Measurements from ENCODE around the gene FAM163A. TPM values are rescaled to one million over a fixed set of nuclear protein-coding genes. Genes with fewer than 3 reads are reported as not detected.

The FAM163A gene
- total RNA-seq, 1 experiment from 2014 or later: not detected

- H3K9me3 Mint-ChIP-seq (ENCODE audit: unreplicated experiment): no peaks in the 10 kb centered on the region
- POLR2A ChIA-PET: interaction anchor here (1.3 kb wide), 1 partner anchor 9 kb away, joined by 3 read pairs; no protein-coding TSS in a partner anchor
Measured at GRCh38 chr1:179806333-179806732, 63.2 kb downstream of the FAM163A start.

GRCh38 chr1:179807291-179807690, 64.2 kb downstream of the FAM163A start:
- Mint-ChIP-seq H3K4me1 (ENCODE audit: insufficient read depth, unreplicated experiment) (peaks cover 9% of the 10 kb centered on the region), H3K9me3 (ENCODE audit: unreplicated experiment) (no peaks in the 10 kb centered on the region), H3K4me3 (ENCODE audit: unreplicated experiment) (no peak overlapping the region), H3K27ac (ENCODE audit: low read depth, unreplicated experiment) (no peak overlapping the region), H3K36me3 (ENCODE audit: insufficient read depth, unreplicated experiment) (peaks cover 5% of the 10 kb centered on the region), H3K27me3 (ENCODE audit: insufficient read depth, unreplicated experiment) (peaks cover 37% of the 10 kb centered on the region)
- no TSS peak for BruUV-seq (replicated peaks)
- intact Hi-C loops (cut with micrococcal nuclease): no loop called here
- ChIA-PET POLR2A (interaction anchor here (1.0 kb wide), 1 partner anchor 98 kb away, joined by 3 read pairs; no protein-coding TSS in a partner anchor), CTCF (interaction anchor here (0.7 to 20.7 kb wide), 7 partner anchors 7 to 383 kb away, joined by 3 to 2115 read pairs (median 59); partner anchors contain the start of gene FAM163A)
- no peak for DNase-seq (ENCODE audit: unreplicated experiment)
- TF ChIP-seq CTCF (IDR thresholded peaks at IDR 0.05; ENCODE audit: unreplicated experiment): no peak

More at GRCh38 chr1:179806333-179806732, 63.2 kb downstream of the FAM163A start:
- CTCF ChIA-PET: interaction anchor here (0.6 to 20.7 kb wide), 4 partner anchors 8 to 493 kb away, joined by 3 to 2115 read pairs (median 18); partner anchors contain the start of gene FAM163A
- no peak overlapping the region for H3K27ac Mint-ChIP-seq (ENCODE audit: low read depth, unreplicated experiment)
- DNase-seq (ENCODE audit: unreplicated experiment): no peak
- no peak overlapping the region for H3K4me3 Mint-ChIP-seq (ENCODE audit: unreplicated experiment)
- peaks cover 9% of the 10 kb centered on the region for H3K4me1 Mint-ChIP-seq (ENCODE audit: insufficient read depth, unreplicated experiment)
- TF ChIP-seq CTCF (IDR thresholded peaks at IDR 0.05; ENCODE audit: unreplicated experiment): no peak
- peaks cover 37% of the 10 kb centered on the region for H3K27me3 Mint-ChIP-seq (ENCODE audit: insufficient read depth, unreplicated experiment)
- no peaks in the 10 kb centered on the region for H3K36me3 Mint-ChIP-seq (ENCODE audit: insufficient read depth, unreplicated experiment)
- no TSS peak for BruUV-seq (replicated peaks)
- intact Hi-C loops (cut with micrococcal nuclease): no loop called here

GRCh38 chr1:179807691-179808485, 64.8 kb downstream of the FAM163A start:
- Mint-ChIP-seq H3K27ac (ENCODE audit: low read depth, unreplicated experiment) (no peak overlapping the region), H3K4me1 (ENCODE audit: insufficient read depth, unreplicated experiment) (peaks cover 9% of the 10 kb centered on the region), H3K27me3 (ENCODE audit: insufficient read depth, unreplicated experiment) (peaks cover 37% of the 10 kb centered on the region), H3K36me3 (ENCODE audit: insufficient read depth, unreplicated experiment) (peaks cover 5% of the 10 kb centered on the region), H3K9me3 (ENCODE audit: unreplicated experiment) (no peaks in the 10 kb centered on the region), H3K4me3 (ENCODE audit: unreplicated experiment) (no peak overlapping the region)
- ChIA-PET CTCF (interaction anchor here (0.6 to 20.7 kb wide), 11 partner anchors 11 to 1385 kb away, joined by 3 to 2115 read pairs (median 4); partner anchors contain the start of gene FAM163A), POLR2A (interaction anchor here (1.0 kb wide), 1 partner anchor 98 kb away, joined by 3 read pairs; no protein-coding TSS in a partner anchor)
- DNase-seq (ENCODE audit: unreplicated experiment): no peak
- BruUV-seq (replicated peaks): no TSS peak
- intact Hi-C loops (cut with micrococcal nuclease): no loop called here
- TF ChIP-seq CTCF (IDR thresholded peaks at IDR 0.05; ENCODE audit: unreplicated experiment): no peak

- intact Hi-C loops (cut with micrococcal nuclease): no loop called here
- no peak for TF ChIP-seq CTCF (IDR thresholded peaks at IDR 0.05; ENCODE audit: unreplicated experiment)
- H3K9me3 Mint-ChIP-seq (ENCODE audit: unreplicated experiment): no peaks in the 10 kb centered on the region
- CTCF ChIA-PET: interaction anchor here (0.5 to 20.7 kb wide), 25 partner anchors 11 to 1386 kb away, joined by 3 to 2115 read pairs (median 14); partner anchors contain the start of gene FAM163A
- no TSS peak for BruUV-seq (replicated peaks)
- H3K27ac Mint-ChIP-seq (ENCODE audit: low read depth, unreplicated experiment): no peak overlapping the region
- POLR2A ChIA-PET: interaction anchor here (5.0 kb wide), 1 partner anchor 103 kb away, joined by 40 read pairs; no protein-coding TSS in a partner anchor
- H3K36me3 Mint-ChIP-seq (ENCODE audit: insufficient read depth, unreplicated experiment): peaks cover 5% of the 10 kb centered on the region
- peaks cover 9% of the 10 kb centered on the region for H3K4me1 Mint-ChIP-seq (ENCODE audit: insufficient read depth, unreplicated experiment)
- no peak overlapping the region for H3K4me3 Mint-ChIP-seq (ENCODE audit: unreplicated experiment)
- no peak for DNase-seq (ENCODE audit: unreplicated experiment)
- peaks cover 42% of the 10 kb centered on the region for H3K27me3 Mint-ChIP-seq (ENCODE audit: insufficient read depth, unreplicated experiment)
Measured at GRCh38 chr1:179808503-179808902, 65.4 kb downstream of the FAM163A start.

Measured in MCF 10A (cell line).